ENCODE data around the gene RNF121. TPM values are rescaled to one million over a fixed set of nuclear protein-coding genes. Genes with fewer than 3 reads are reported as not detected.

The RNF121 gene
- total RNA-seq, 2 experiments from 2014 or later, result 24.6 to 28.1 TPM

DNA sequence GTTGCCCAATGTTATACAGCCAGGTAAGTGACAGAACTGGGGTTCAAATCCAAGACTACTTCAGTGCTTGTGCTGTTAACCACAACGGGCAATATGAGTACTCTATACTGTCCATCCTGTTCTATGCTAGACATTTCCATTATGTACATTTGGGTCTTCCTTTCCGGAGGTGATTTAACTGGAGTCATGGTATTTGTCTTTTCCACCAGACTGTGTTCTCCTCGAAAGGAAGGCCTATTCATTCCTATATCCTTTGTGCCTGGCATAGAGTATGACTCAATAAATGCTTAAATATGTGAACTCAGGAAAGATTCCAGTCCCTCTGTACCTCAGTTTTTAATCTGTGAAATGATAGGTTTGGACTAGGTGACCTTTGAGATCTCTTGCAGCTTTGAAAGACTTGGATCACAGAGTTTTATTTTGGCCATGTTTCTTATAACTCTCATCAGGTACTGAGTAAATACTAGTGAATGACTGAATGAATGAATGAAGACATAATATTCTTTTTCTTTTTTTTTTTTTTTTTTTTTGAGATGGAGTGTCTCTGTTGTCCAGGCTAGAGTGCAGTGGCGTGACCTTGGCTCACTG is 6.6 kb downstream of the RNF121 start:
- Histone ChIP-seq H3K36me3 (ENCODE audit: insufficient read depth, low read length) (peaks cover 13% of the 10 kb centered on the region; the same call in 1 of the 2 replicates), H3K9me2 (ENCODE audit: insufficient read depth, low read length) (no peaks in the 10 kb centered on the region), H3K4me2 (ENCODE audit: low read length) (no peak overlapping the region), H3K79me2 (ENCODE audit: insufficient read depth, low read depth, low read length) (peaks cover 54% of the 10 kb centered on the region; the same call in 1 of the 2 replicates), H3K4me3 (ENCODE audit: low read depth, low read length, poor library complexity, severe bottlenecking) (no peak overlapping the region), H3K27ac (ENCODE audit: low read depth, low read length, poor library complexity, severe bottlenecking) (no peak overlapping the region), H3K9me3 (ENCODE audit: low read length) (no peaks in the 10 kb centered on the region), H2AFZ (ENCODE audit: low read length) (no peak overlapping the region), H4K20me1 (ENCODE audit: insufficient read depth, low read length) (peaks cover 15% of the 10 kb centered on the region; the same call in 1 of the 2 replicates), H3K4me1 (ENCODE audit: insufficient read depth, low read length, poor library complexity, severe bottlenecking) (peaks cover 21% of the 10 kb centered on the region)
- no peak for DNase-seq (ENCODE audit: low spot score)
- ChIA-PET POLR2A (no interaction called here), CTCF (ENCODE audit: unreplicated experiment) (no interaction called here)
- TF ChIP-seq, protein P1, sequence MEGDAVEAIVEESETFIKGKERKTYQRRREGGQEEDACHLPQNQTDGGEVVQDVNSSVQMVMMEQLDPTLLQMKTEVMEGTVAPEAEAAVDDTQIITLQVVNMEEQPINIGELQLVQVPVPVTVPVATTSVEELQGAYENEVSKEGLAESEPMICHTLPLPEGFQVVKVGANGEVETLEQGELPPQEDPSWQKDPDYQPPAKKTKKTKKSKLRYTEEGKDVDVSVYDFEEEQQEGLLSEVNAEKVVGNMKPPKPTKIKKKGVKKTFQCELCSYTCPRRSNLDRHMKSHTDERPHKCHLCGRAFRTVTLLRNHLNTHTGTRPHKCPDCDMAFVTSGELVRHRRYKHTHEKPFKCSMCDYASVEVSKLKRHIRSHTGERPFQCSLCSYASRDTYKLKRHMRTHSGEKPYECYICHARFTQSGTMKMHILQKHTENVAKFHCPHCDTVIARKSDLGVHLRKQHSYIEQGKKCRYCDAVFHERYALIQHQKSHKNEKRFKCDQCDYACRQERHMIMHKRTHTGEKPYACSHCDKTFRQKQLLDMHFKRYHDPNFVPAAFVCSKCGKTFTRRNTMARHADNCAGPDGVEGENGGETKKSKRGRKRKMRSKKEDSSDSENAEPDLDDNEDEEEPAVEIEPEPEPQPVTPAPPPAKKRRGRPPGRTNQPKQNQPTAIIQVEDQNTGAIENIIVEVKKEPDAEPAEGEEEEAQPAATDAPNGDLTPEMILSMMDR (conservative IDR thresholded peaks at IDR 0.05; ENCODE audit: low read length), result no peak
- no peak for TF ChIP-seq EZH2phosphoT487 (IDR thresholded peaks at IDR 0.05; ENCODE audit: borderline replicate concordance, low read depth, low read length)
- intact Hi-C loops (cut with micrococcal nuclease; ENCODE audit: unreplicated experiment), result no loop called here
- no TSS peak for BruUV-seq (replicated peaks)

DNA sequence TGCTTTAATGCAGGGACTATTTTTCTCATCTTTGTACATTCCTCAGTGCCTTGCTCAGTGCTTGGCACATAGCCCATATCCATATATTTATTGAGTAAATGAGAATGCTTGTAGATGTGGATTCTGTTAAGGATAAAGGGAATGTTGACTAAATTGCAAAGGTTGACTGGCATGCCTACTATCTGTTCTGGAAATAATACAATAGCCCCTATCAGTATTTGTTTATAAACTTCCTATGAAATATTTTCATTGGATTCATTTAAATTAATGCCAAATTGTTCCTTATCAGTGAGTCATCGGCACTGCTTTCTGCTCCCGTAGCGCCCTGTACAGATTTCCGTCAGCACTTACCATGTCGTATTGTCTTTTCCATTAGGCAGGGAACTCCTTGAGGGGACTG is 8.0 kb downstream of the RNF121 start:
- H3K9me2 ChIP-seq (ENCODE audit: insufficient read depth, low read length), result no peaks in the 10 kb centered on the region
- intact Hi-C loops (cut with micrococcal nuclease; ENCODE audit: unreplicated experiment), result no loop called here
- ChIA-PET CTCF (ENCODE audit: unreplicated experiment) (no interaction called here), POLR2A (no interaction called here)
- H2AFZ ChIP-seq (ENCODE audit: low read length), result no peak overlapping the region
- TF ChIP-seq, protein P1 (conservative IDR thresholded peaks at IDR 0.05; ENCODE audit: low read length), result no peak
- TF ChIP-seq EZH2phosphoT487 (IDR thresholded peaks at IDR 0.05; ENCODE audit: borderline replicate concordance, low read depth, low read length), result no peak
- H3K36me3 ChIP-seq (ENCODE audit: insufficient read depth, low read length), result peaks cover 18% of the 10 kb centered on the region; the same call in 1 of the 2 replicates
- BruUV-seq (replicated peaks), result no TSS peak
- no peak overlapping the region for H3K4me3 ChIP-seq (ENCODE audit: low read depth, low read length, poor library complexity, severe bottlenecking)
- H3K9me3 ChIP-seq (ENCODE audit: low read length), result no peaks in the 10 kb centered on the region
- no peak overlapping the region for H3K4me2 ChIP-seq (ENCODE audit: low read length)
- no peak for DNase-seq (ENCODE audit: low spot score)
- H4K20me1 ChIP-seq (ENCODE audit: insufficient read depth, low read length), result peaks cover 26% of the 10 kb centered on the region; the same call in 1 of the 2 replicates
- H3K4me1 ChIP-seq (ENCODE audit: insufficient read depth, low read length, poor library complexity, severe bottlenecking), result peaks cover 7% of the 10 kb centered on the region
- peaks cover 54% of the 10 kb centered on the region; the same call in 1 of the 2 replicates for H3K79me2 ChIP-seq (ENCODE audit: insufficient read depth, low read depth, low read length)
- no peak overlapping the region for H3K27ac ChIP-seq (ENCODE audit: low read depth, low read length, poor library complexity, severe bottlenecking)

DNA sequence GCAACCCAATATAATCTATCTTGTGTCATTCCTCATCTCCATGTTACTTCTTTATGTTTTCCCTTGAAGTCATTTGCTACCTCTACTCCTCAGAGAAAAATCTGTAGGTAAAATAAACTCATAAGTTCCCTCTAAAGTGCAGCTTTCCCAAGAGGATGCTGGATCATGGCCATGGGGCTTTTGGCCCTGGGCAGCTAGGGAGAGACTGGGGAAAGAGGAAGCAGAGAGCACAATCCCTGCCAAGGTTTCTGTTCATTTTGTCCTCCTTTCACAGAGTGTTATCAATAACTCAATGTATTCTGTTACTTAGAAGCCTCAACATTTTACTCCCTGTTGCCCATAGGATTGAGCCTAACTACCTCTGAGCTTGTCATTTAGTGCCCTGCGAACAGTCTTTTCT is 9.0 kb downstream of the RNF121 start:
- intact Hi-C loops (cut with micrococcal nuclease; ENCODE audit: unreplicated experiment), result no loop called here
- H4K20me1 ChIP-seq (ENCODE audit: insufficient read depth, low read length), result peaks cover 26% of the 10 kb centered on the region; the same call in 1 of the 2 replicates
- CTCF ChIA-PET (ENCODE audit: unreplicated experiment), result no interaction called here
- no peaks in the 10 kb centered on the region for H3K9me2 ChIP-seq (ENCODE audit: insufficient read depth, low read length)
- H2AFZ ChIP-seq (ENCODE audit: low read length), result no peak overlapping the region
- TF ChIP-seq, protein P1 (conservative IDR thresholded peaks at IDR 0.05; ENCODE audit: low read length), result no peak
- TF ChIP-seq EZH2phosphoT487 (IDR thresholded peaks at IDR 0.05; ENCODE audit: borderline replicate concordance, low read depth, low read length), result no peak
- H3K4me2 ChIP-seq (ENCODE audit: low read length), result no peak overlapping the region
- H3K79me2 ChIP-seq (ENCODE audit: insufficient read depth, low read depth, low read length), result peaks cover 45% of the 10 kb centered on the region; the same call in 1 of the 2 replicates
- peaks cover 18% of the 10 kb centered on the region; the same call in 1 of the 2 replicates for H3K36me3 ChIP-seq (ENCODE audit: insufficient read depth, low read length)
- no TSS peak for BruUV-seq (replicated peaks)
- no peak overlapping the region for H3K27ac ChIP-seq (ENCODE audit: low read depth, low read length, poor library complexity, severe bottlenecking)
- no peaks in the 10 kb centered on the region for H3K9me3 ChIP-seq (ENCODE audit: low read length)
- no peak overlapping the region for H3K4me3 ChIP-seq (ENCODE audit: low read depth, low read length, poor library complexity, severe bottlenecking)
- POLR2A ChIA-PET, result interaction anchor here (1.0 kb wide), 1 partner anchor 10 kb away, joined by 3 read pairs; no protein-coding TSS in a partner anchor
- no peak for DNase-seq (ENCODE audit: low spot score)
- peaks cover 6% of the 10 kb centered on the region for H3K4me1 ChIP-seq (ENCODE audit: insufficient read depth, low read length, poor library complexity, severe bottlenecking)
